GM12878 (cell line): ENCODE measurements around the gene DENND1A. TPM values are rescaled to one million over a fixed set of nuclear protein-coding genes. Genes with fewer than 3 reads are reported as not detected.

Experiments used
- ATAC-seq: fragments of 200-7000 bp; cut with Tn5 transposase; 3 replicates; pipeline ENCODE4 v1.9.1; 2020; ENCODE audit warnings: mild to moderate bottlenecking, moderate library complexity
- BruUV-seq: library from RNA; stranded (reverse); fragments of 400-500 nt; replicated peaks from 2 replicates; lab custom pipeline; 2021; lab: Mats Ljungman, UMichigan
- CTCF ChIA-PET: fragments of 300-600 bp; sonication (Branson Sonifier 250); formaldehyde crosslinking; extraction: SDS; loops from one replicate; lab custom pipeline; 2021; ENCODE audit warnings: inconsistent platforms; lab: Yijun Ruan, JAX
- POLR2A ChIA-PET: fragments of 350-600 bp; formaldehyde crosslinking; extraction: SDS; loops from one replicate; lab custom pipeline; 2021; ENCODE audit warnings: inconsistent platforms; lab: Charles Lee
- RAD21 ChIA-PET: fragments of 300-600 bp; sonication (Branson Sonifier 250); formaldehyde crosslinking; loops from one replicate; lab custom pipeline; 2023; ENCODE audit warnings: antibody characterized with exemption; ENCODE audit not compliant: unreplicated experiment; lab: Charles Lee
- SMC1A ChIA-PET: fragments of 300-600 bp; sonication (Branson Sonifier 250); formaldehyde crosslinking; loops from one replicate; lab custom pipeline; 2023; ENCODE audit not compliant: unreplicated experiment, uncharacterized antibody; lab: Charles Lee
- DNase-seq: peaks from one replicate; pipeline ENCODE4 v3.0.0-alpha.2; 2011; ENCODE audit warnings: low read depth, low spot score
- FAIRE-seq: peaks from 3 replicates; lab custom pipeline; 2011; peaks lifted over from hg19 to GRCh38; lab: Jason Lieb, UNC
- H2AFZ ChIP-seq: 2 replicates; pipeline ENCODE4 v1.6.0; 2011; ENCODE audit warnings: low read depth, low read length, control low read depth; ENCODE audit not compliant: control insufficient read depth
- H3K27ac ChIP-seq: 2 replicates; pipeline ENCODE4 v1.5.1; 2011; ENCODE audit warnings: control low read depth; ENCODE audit not compliant: control insufficient read depth, insufficient read depth
- H3K27me3 ChIP-seq, 2 experiments: replicated peaks in 1 of 2; 2 replicates each; pipeline versions ENCODE4 v1.6.0 to v1.6.1; 2011; ENCODE audit warnings: low read length in 1 of 2; ENCODE audit not compliant: control insufficient read depth in 2 of 2, insufficient read depth in 2 of 2
- H3K36me3 ChIP-seq, 2 experiments: 2 replicates each; pipeline ENCODE4 v1.5.1; 2011; ENCODE audit warnings: low read length in 1 of 2; ENCODE audit not compliant: control insufficient read depth in 2 of 2, insufficient read depth in 2 of 2
- H3K4me1 ChIP-seq: 2 replicates; pipeline ENCODE4 v1.6.1; 2011; ENCODE audit warnings: mild to moderate bottlenecking, low read length, moderate library complexity, mixed read lengths; ENCODE audit not compliant: control insufficient read depth, insufficient read depth
- H3K4me2 ChIP-seq: 2 replicates; pipeline ENCODE4 v1.6.0; 2011; ENCODE audit warnings: control low read depth; ENCODE audit not compliant: control insufficient read depth, insufficient read depth
- H3K4me3 ChIP-seq: fragments of 200-600 bp; sonication (generic); 2 replicates; pipeline ENCODE4 v1.5.1; 2016
- H3K79me2 ChIP-seq: 2 replicates; pipeline ENCODE4 v1.6.0; 2011; ENCODE audit warnings: low read length; ENCODE audit not compliant: control insufficient read depth, insufficient read depth
- H3K9ac ChIP-seq: 2 replicates; pipeline ENCODE4 v1.8.0; 2011; ENCODE audit warnings: low read length, control low read depth, mixed read lengths; ENCODE audit not compliant: control insufficient read depth, insufficient read depth
- H3K9me3 ChIP-seq: replicated peaks from 3 replicates; pipeline ENCODE4 v1.5.1; 2011; ENCODE audit warnings: mild to moderate bottlenecking, low read length; ENCODE audit not compliant: control insufficient read depth, insufficient read depth
- H4K20me1 ChIP-seq: 2 replicates; pipeline ENCODE4 v1.6.0; 2011; ENCODE audit not compliant: control insufficient read depth, insufficient read depth
- BHLHE40 ChIP-seq, 2 experiments: fragments of 450-650 bp in 1 of 2; IDR thresholded peaks; 2 replicates each; pipeline ENCODE4 v1.6.1; 2011 to 2017; ENCODE audit warnings: low read depth in 2 of 2, borderline replicate concordance in 1 of 2, improper control_type of control experiment in 1 of 2, low read length in 1 of 2, mild to moderate bottlenecking in 1 of 2
- CREB1 ChIP-seq: IDR thresholded peaks from 2 replicates; pipeline ENCODE4 v1.6.1; 2012; ENCODE audit warnings: low read depth, mild to moderate bottlenecking, inconsistent platforms
- EP300 ChIP-seq, 2 experiments: fragments of 150-350 bp in 1 of 2; IDR thresholded peaks; 2 replicates each; pipeline ENCODE4 v1.6.1; 2011 to 2012; ENCODE audit warnings: low read depth in 2 of 2, low read length in 2 of 2, borderline replicate concordance in 1 of 2, improper control_type of control experiment in 1 of 2, inconsistent platforms in 1 of 2; ENCODE audit not compliant: control insufficient read depth in 1 of 2
- IKZF1 ChIP-seq: fragments of 450-650 bp; conservative IDR thresholded peaks from 2 replicates; pipeline ENCODE4 v1.6.1; 2017; ENCODE audit warnings: antibody characterized with exemption, mild to moderate bottlenecking
- IRF4 ChIP-seq: IDR thresholded peaks from 2 replicates; pipeline ENCODE4 v1.6.1; 2011; ENCODE audit warnings: low read depth, low read length
- MTA2 ChIP-seq: fragments of 450-650 bp; IDR thresholded peaks from 2 replicates; pipeline ENCODE4 v1.6.1; 2016; ENCODE audit warnings: low read depth, mild to moderate bottlenecking, moderate library complexity
- RAD21 ChIP-seq: IDR thresholded peaks from 2 replicates; pipeline ENCODE4 v1.6.1; 2011; ENCODE audit warnings: mild to moderate bottlenecking, low read depth, low read length, moderate library complexity; ENCODE audit not compliant: insufficient read depth
- RCOR1 ChIP-seq: conservative IDR thresholded peaks from 2 replicates; pipeline ENCODE4 v1.6.1; 2012; ENCODE audit warnings: low read depth, low read length, improper control_type of control experiment
- TCF7 ChIP-seq: IDR thresholded peaks from 2 replicates; pipeline ENCODE4 v1.6.1; 2014; ENCODE audit warnings: antibody characterized with exemption, borderline replicate concordance
- YY1 ChIP-seq: IDR thresholded peaks from 2 replicates; pipeline ENCODE4 v1.6.1; 2011; ENCODE audit warnings: low read depth, mild to moderate bottlenecking, low read length
- ZBED1 ChIP-seq: IDR thresholded peaks from 2 replicates; pipeline ENCODE4 v1.6.1; 2016; ENCODE audit warnings: borderline replicate concordance
- WGBS: methylation state at CpG from one replicate; pipeline ENCODE4 v1.1.6; 2016; ENCODE audit warnings: low lambda C conversion rate; ENCODE audit not compliant: insufficient replicate concordance, insufficient coverage; ENCODE audit errors: missing lambda C conversion rate; 5-methylcytosine and 5-hydroxymethylcytosine counted together
- in situ Hi-C: fragments of 300-500 bp; cut with MboI; formaldehyde crosslinking; loops from 9 replicates; pipeline ENCODE4 v1.14.3; 2018; ENCODE audit warnings: mixed read lengths
- intact Hi-C: fragments of 100-400 bp; cut with micrococcal nuclease; formaldehyde crosslinking; loops from one replicate; pipeline ENCODE4 v1.14.2; 2022; ENCODE audit not compliant: unreplicated experiment
- polyA plus RNA-seq, 11 experiments: library from polyadenylated mRNA; depleted of rRNA in 4 of 11; unstranded in 6 of 11; stranded (reverse) in 5 of 11; fragments of >200 nt; fragmentation: Nextera tagmentation in 4 of 11; fragmentation: Illumina TruSeq in 1 of 11; extraction: Ambion mirVana in 4 of 11; extraction: Trizol in 1 of 11; gene quantifications; 1 replicate in 1 of 11; 2 replicates in 10 of 11; pipeline versions ENCODE4 v1.2.1 to v1.2.3, GENCODE V29; 2011 to 2016; ENCODE audit warnings: inconsistent platforms in 2 of 11, missing spikeins in 2 of 11, low read depth in 1 of 11
- total RNA-seq, 4 experiments: library from RNA; depleted of rRNA in 3 of 4; stranded (reverse); fragments of >200 nt in 3 of 4; fragmentation: Illumina TruSeq in 1 of 4; extraction: Trizol in 1 of 4; gene quantifications; 2 replicates each; pipeline versions ENCODE4 v1.2.1 to v1.2.3, GENCODE V29; 2013 to 2021
- TF ChIP-seq, protein P1 (sequence below): fragments of 150-350 bp; IDR thresholded peaks from 2 replicates; pipeline ENCODE4 v1.6.1; 2014; ENCODE audit warnings: mild to moderate bottlenecking, low read depth, low read length
- TF ChIP-seq, protein P2 (sequence below): fragments of 450-650 bp; conservative IDR thresholded peaks from 2 replicates; pipeline ENCODE4 v1.6.1; 2017; ENCODE audit warnings: mild to moderate bottlenecking, moderate library complexity
- TF ChIP-seq, protein P3 (sequence below): fragments of 450-650 bp; formaldehyde crosslinking; IDR thresholded peaks from 2 replicates; pipeline ENCODE4 v1.4.0; 2022; ENCODE audit warnings: mild to moderate bottlenecking, moderate library complexity

DENND1A gene
- total and polyA plus RNA-seq, 10 of the 15 experiments (the other 5 are each of a cell fraction or from before 2014, with no cell fraction given): 14.1 to 48.6 (median 35.2) TPM

DNA sequence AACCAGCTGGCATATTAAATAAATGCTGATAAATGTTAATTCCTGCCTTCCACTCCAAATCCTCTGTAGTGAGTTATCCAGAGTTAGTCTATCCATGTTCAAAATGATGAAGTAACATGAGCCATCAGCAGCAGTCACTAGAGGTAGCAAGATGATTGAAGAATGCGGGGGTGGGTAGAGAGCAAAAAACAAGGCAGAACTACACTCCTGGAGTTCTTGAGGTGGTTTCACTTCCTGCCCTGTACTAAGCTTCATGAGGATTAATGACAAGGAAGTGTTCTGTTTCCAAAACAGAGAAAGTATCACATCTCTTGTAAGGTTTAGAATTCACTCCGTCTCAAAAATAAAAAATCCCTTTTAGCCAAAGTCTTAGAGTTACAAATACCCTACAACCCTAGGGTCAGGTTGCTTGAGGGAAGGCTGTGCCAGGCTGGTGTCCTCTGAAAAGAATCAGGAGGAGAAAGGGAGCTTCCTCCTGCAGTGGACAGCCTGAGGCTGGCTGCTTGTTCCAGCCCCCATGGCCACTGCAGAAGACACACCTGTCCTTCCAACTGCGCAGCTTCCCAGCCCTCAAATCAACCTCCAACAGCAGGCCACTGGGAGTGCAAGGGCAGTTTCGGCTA is 180.2 kb downstream of the DENND1A start:
- FAIRE-seq (peak; percentile 52), ATAC-seq (peak; percentile 90), DNase-seq (peak; percentile 40)
- BruUV-seq: no TSS peak
- in situ Hi-C loops (no loop called here), intact Hi-C loops (loop anchor here (10.0 kb wide), 1 partner anchor 205 kb away; no protein-coding TSS in a partner anchor)
- peaks cover 21% of the 10 kb centered on the region for H3K4me1 ChIP-seq
- H3K4me3 ChIP-seq: no peak overlapping the region
- ChIA-PET POLR2A (interaction anchor here (0.6 to 1.5 kb wide), 4 partner anchors 9 to 449 kb away, joined by 3 to 6 read pairs (median 5); no protein-coding TSS in a partner anchor), CTCF (interaction anchor here (0.9 to 3.6 kb wide), 17 partner anchors 10 to 290 kb away, joined by 3 to 23 read pairs (median 3); no protein-coding TSS in a partner anchor), RAD21 (interaction anchor here (0.7 to 3.9 kb wide), 11 partner anchors 13 to 291 kb away, joined by 3 to 13 read pairs (median 4); no protein-coding TSS in a partner anchor), SMC1A (interaction anchor here (0.5 to 9.2 kb wide), 24 partner anchors 12 to 291 kb away, joined by 3 to 92 read pairs (median 4); no protein-coding TSS in a partner anchor)
- H3K27me3 ChIP-seq: no peaks in the 10 kb centered on the region
- H4K20me1 ChIP-seq: no peaks in the 10 kb centered on the region
- peaks cover 0 to under 1% of the 10 kb centered on the region in 2 experiments; a peak in 1 of 4 replicates for H3K36me3 ChIP-seq
- WGBS: 75% methylated on average over 4 of the region's 4 CpGs
- H3K4me2 ChIP-seq: peak overlapping the region; percentile 73
- no peaks in the 10 kb centered on the region; the same call in 2 of the 3 replicates for H3K9me3 ChIP-seq
- no peak overlapping the region for H2AFZ ChIP-seq
- peak overlapping the region; percentile 60 for H3K27ac ChIP-seq
- H3K9ac ChIP-seq: no peak overlapping the region
- H3K79me2 ChIP-seq: no peaks in the 10 kb centered on the region; the same call in 1 of the 2 replicates
- TF ChIP-seq ZBED1: 0 out of 2 replicates have a peak, but pooled peaks have one; percentile 38
- TF ChIP-seq EP300 (IDR thresholded peaks at IDR 0.05; ENCODE audit: borderline replicate concordance in 1 of 2, control insufficient read depth in 1 of 2, low read depth in 2 of 2, low read length in 2 of 2): 0 out of 4 replicates have a peak, but pooled peaks of 1 of the 2 experiments have one; percentile 29
- TF ChIP-seq, protein P1, sequence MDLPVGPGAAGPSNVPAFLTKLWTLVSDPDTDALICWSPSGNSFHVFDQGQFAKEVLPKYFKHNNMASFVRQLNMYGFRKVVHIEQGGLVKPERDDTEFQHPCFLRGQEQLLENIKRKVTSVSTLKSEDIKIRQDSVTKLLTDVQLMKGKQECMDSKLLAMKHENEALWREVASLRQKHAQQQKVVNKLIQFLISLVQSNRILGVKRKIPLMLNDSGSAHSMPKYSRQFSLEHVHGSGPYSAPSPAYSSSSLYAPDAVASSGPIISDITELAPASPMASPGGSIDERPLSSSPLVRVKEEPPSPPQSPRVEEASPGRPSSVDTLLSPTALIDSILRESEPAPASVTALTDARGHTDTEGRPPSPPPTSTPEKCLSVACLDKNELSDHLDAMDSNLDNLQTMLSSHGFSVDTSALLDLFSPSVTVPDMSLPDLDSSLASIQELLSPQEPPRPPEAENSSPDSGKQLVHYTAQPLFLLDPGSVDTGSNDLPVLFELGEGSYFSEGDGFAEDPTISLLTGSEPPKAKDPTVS: no peak
- TF ChIP-seq RAD21: peak; percentile 52
- TF ChIP-seq TCF7: no peak
- TF ChIP-seq, protein P2, sequence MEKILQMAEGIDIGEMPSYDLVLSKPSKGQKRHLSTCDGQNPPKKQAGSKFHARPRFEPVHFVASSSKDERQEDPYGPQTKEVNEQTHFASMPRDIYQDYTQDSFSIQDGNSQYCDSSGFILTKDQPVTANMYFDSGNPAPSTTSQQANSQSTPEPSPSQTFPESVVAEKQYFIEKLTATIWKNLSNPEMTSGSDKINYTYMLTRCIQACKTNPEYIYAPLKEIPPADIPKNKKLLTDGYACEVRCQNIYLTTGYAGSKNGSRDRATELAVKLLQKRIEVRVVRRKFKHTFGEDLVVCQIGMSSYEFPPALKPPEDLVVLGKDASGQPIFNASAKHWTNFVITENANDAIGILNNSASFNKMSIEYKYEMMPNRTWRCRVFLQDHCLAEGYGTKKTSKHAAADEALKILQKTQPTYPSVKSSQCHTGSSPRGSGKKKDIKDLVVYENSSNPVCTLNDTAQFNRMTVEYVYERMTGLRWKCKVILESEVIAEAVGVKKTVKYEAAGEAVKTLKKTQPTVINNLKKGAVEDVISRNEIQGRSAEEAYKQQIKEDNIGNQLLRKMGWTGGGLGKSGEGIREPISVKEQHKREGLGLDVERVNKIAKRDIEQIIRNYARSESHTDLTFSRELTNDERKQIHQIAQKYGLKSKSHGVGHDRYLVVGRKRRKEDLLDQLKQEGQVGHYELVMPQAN: no peak
- TF ChIP-seq MTA2: peak; percentile 82
- TF ChIP-seq BHLHE40 (IDR thresholded peaks at IDR 0.05; ENCODE audit: borderline replicate concordance in 1 of 2, low read depth in 2 of 2, low read length in 1 of 2): no peak
- TF ChIP-seq YY1: no peak
- TF ChIP-seq, protein P3, sequence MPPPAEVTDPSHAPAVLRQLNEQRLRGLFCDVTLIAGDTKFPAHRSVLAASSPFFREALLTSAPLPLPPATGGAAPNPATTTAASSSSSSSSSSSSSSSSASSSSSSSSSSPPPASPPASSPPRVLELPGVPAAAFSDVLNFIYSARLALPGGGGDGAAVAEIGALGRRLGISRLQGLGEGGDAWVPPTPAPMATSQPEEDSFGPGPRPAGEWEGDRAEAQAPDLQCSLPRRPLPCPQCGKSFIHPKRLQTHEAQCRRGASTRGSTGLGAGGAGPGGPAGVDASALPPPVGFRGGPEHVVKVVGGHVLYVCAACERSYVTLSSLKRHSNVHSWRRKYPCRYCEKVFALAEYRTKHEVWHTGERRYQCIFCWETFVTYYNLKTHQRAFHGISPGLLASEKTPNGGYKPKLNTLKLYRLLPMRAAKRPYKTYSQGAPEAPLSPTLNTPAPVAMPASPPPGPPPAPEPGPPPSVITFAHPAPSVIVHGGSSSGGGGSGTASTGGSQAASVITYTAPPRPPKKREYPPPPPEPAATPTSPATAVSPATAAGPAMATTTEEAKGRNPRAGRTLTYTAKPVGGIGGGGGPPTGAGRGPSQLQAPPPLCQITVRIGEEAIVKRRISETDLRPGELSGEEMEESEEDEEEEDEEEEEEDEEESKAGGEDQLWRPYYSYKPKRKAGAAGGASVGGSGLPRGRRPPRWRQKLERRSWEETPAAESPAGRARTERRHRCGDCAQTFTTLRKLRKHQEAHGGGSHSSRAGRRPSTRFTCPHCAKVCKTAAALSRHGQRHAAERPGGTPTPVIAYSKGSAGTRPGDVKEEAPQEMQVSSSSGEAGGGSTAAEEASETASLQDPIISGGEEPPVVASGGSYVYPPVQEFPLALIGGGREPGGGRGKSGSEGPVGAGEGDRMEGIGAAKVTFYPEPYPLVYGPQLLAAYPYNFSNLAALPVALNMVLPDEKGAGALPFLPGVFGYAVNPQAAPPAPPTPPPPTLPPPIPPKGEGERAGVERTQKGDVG (CRISPR knock-in tag): no peak
- TF ChIP-seq IKZF1: peak; percentile 96
- TF ChIP-seq CREB1: 0 out of 2 replicates have a peak, but pooled peaks have one; percentile 10
- TF ChIP-seq RCOR1: no peak
- TF ChIP-seq IRF4: peak; percentile 54; the same call in 1 of the 2 replicates
